NCI-H510A (cell line): Measurements from ENCODE around the gene GALC.
"Not testable (repeated sequence)": the region's sequence is repeated elsewhere in the genome, so short reads cannot be mapped to it uniquely, and the experiment has no call there.

ENCODE experiments used
- DNase-seq: peaks from one replicate; lab custom pipeline; 2025; lab: John Stamatoyannopoulos, UW

Gene GALC

GRCh38 chr14:87992718-87993628 lies at the start of gene GALC:
Gene GALC (minus strand): TSS chr14:87993182. CDS start chr14:87993164, 18 bp downstream.
- DNase-seq, result peak; percentile 76

DNA sequence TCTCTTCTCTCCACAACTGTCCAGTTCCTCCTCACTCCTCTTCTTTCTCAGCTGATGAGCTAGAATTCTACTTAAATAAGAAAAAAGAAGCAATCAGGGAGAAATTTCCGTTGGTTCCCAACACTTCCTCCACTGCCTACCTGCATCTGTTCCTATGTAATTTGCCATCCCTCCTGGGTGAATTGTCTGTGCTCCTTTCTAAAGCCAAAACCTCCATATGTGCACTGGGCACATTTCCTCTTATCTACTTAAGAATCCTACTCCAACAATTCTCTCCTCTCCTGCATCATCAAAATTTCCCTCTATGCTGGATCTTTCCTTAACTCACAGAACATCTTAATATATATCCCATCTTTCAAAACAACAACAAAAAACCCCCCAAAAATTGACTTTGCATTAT lies 47.2 kb upstream of the GALC start:
- no peak for DNase-seq

DNA sequence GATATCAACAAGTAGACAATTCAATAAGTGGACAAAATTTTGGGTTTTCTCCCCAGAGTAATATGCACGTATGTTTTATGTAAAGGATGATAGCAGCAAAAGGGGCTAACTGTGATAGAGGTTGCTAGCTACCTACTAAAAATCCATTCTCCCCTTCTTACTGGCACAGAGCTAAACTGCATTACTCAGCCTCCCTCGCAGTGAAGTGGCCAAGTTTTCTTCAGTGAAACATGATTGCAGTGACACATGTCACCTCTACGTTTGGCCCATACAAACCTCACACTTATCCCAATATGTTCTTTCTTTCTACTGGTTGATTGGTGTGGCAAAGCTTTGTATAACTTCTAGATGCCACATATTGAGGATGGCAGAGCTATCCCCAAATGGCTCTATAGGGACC lies 46.2 kb upstream of the GALC start:
- no peak for DNase-seq

GRCh38 chr14:88037325-88037724 lies 44.3 kb upstream of the GALC start:
- no peak for DNase-seq

DNA sequence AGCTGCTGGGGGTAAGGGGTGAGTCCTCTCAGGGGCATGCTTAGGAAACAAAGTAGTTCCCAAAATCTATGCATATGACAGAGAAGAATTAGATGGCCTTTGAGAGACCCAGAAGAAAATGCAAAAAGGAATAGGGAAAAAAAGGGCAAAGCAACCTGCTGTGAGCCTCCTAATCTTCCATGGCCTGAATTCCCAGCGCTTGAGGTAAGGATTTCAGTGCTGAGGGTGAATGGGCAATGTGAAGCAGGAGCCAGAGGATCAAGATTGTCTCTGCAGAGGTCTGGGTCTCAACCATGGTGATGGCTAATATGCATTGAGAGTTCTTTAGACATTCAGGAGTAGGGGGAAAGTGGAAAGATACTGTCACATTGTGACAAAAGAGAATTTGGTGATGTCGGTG lies 43.4 kb upstream of the GALC start:
- DNase-seq, result no peak

DNA sequence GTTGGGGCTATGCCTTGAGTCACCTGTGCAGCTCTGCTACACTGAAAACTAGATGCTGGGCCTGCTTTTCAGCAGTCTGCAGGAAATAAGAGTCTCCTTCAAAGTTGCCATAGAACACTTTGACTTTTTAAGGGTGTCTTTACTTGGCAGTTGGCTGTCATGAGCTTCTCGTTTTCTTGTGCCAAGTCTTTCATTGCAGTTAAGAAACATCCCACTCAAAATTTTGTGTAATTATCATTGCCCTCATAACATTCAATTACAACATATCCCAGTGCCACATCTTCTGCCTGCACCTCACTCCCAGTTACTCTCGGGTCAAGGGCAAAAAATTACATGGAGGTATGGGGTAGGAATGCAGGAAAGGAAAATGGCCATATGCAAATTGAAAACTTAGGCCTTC lies 41.1 kb upstream of the GALC start:
- no peak for DNase-seq

DNA sequence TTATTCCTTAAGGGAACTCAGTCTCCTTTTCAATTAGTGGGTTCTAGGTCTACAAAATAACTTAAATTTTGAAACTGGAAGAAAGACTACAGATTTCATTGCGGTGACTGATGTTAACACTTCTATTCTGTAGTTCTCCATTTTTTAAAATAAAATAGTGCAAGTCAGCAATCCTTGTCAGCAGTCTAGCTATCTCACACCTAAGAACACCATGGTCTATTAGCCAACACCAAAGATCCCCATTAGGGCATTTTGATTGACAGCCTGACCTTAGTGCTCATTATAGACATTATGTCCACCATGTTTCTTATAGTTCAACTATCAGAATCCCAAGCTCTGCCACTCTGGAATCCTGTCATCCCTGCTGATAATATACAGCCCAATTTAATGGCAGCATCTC lies 39.4 kb upstream of the GALC start:
- no peak for DNase-seq

DNA sequence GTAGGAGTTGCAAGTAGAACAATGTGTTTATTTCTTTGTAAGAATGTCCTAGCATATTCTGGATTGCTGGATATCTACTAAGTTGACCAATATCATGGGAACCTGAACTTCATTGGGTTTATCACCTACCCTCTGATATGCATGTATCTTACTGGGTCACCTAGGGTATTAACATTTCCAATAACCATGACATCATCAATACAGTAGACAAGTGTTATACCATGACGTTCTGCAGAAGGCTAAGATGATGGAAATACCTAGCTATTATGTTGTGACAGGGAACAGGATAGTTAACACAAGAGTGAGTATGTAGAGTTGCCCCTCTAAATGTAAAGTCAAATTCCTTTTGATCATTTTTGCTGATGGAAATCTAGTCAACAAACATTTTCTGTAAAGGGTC lies 37.9 kb upstream of the GALC start:
- DNase-seq, result no peak

- DNase-seq, result no peak
These were observed 37.1 kb upstream of the GALC start for GRCh38 chr14:88030079-88030478.

DNA sequence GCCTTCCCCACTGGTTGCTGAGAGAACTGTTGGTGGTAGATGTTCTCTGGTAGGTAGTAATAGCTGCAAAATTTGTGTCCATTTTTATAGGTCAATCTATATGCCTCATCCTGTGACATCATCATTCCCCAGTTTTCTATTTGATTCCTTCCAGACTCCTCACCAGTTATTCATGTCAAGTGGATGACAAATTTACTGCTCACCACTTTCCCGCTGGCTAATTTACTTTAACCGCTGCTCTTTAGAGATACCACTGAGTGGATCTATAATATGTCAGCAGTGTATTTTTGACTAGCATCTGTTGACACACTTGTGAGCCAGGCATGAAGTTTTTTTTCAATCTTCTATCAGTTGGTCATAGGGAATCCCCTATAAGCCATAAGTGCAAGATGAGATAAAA lies 36.5 kb upstream of the GALC start:
- no peak for DNase-seq

GRCh38 chr14:88026890-88027289 lies 33.9 kb upstream of the GALC start:
- DNase-seq, result no peak

GRCh38 chr14:88025313-88025712 lies 32.3 kb upstream of the GALC start:
- DNase-seq, result no peak

GRCh38 chr14:88024252-88025086 lies 31.5 kb upstream of the GALC start:
- DNase-seq, result not testable (repeated sequence)

DNA sequence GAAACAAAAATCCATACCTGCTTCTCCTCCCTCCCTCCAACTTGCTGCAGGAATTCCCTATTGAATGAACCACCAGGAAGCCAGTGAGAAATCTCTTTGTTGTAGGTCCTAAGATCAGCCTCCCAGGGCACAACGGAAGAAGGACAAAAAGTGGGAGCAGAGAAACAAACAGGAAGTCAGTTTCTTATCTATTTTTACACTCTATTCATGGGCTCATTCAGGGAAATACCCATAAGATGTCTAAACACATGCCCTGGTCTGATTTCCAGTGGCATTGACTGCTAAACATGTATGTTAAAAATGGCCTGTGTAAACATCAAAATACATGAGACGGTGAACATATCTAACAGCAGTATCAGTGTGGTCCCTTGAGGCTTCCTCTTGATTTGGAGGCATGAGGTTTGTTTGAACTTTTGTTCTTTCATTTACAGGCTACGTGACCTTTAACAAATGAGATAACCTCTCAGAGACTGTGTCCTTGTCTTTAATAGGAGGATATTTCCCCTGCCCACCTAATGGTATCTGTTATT lies 30.7 kb upstream of the GALC start:
- no peak for DNase-seq

- DNase-seq, result no peak
These were observed 24.6 kb upstream of the GALC start for GRCh38 chr14:88017535-88017934.

DNA sequence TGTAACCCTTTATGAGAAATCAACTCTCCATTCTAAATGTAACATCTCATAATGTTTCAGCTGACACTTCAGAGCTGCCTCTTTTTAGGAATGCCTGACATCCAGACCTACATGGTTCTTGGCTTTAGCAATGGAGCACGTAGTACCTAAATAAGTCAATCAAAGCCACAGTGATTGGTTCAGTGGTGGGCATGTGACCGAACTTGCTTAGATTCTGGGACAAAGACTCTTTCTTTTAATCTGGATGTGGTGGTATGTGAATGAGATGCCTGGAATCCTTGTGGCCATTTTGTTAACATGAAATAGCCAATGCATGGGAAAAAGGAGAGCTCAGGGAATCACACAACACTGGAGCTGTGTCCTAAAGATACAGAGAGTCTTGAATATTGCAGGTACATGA lies 23.8 kb upstream of the GALC start:
- DNase-seq, result no peak

GRCh38 chr14:88013750-88014349 lies 20.9 kb upstream of the GALC start:
- DNase-seq, result peak; percentile 54

GRCh38 chr14:88012495-88012894 lies 19.5 kb upstream of the GALC start:
- DNase-seq, result no peak

DNA sequence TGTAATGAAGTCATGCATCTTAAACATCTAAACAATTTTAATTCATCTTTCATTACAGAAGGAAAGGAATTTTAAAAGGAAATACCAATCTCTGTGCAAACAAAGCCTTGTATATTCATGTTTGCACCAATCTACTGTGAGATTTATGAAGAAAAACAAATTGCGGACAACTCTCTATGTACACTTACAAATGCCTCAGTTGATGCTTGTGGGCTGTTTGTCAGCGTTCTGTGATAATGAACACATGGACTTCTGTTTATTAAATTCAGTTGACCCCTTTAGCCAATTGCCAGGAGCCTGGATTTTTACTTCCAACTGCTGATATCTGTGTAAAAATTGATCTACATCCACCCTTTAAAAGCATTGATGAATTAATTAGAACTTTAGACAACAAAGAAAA lies 17.3 kb upstream of the GALC start:
- DNase-seq, result no peak

GRCh38 chr14:88009486-88009885 lies 16.5 kb upstream of the GALC start:
- no peak for DNase-seq

DNA sequence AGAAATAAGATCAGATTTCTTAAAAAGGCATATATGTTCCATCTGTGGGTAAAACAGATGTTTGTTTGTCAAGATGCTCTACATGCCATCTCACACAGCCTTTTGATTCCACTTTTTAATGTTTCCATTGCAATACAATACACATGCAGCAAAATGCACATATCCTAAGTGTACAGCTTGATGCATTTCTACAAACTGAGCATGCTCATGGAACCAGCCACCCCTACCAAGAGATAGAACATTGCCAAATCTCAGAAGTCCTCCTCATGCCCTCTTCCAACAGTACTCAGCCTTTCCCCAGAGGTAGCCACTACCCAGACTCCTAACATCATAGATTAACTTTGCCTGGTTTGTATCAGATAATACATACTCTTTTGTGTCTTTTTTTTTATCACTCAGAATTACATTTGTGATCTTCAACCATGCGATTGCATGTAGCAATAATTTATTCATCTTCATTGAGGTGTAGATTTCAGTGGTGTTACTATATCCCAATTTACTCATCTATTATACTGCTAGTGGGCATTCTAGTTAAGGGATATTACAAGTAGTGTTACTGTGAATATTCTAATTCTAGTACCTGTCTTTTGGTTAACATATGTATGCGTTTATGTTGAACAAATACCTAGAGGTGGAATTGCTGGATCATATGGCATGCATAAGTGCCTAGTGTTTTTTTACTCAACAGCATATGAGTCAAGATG lies 15.2 kb upstream of the GALC start:
- DNase-seq, result no peak

- no peak for DNase-seq
These were observed 14.6 kb upstream of the GALC start for GRCh38 chr14:88007608-88008007.
